Measurements from ENCODE around the gene GRM5. TPM values are rescaled to one million over a fixed set of nuclear protein-coding genes. Genes with fewer than 3 reads are reported as not detected.
A peak's percentile ranks its signal among the peaks of the same experiment; 100 is the strongest.
"Not testable (repeated sequence)": the region's sequence is repeated elsewhere in the genome, so short reads cannot be mapped to it uniquely, and the experiment has no call there.

Gene GRM5
- total RNA-seq, 1 experiment from 2014 or later: 0.04 TPM

- H3K36me3 ChIP-seq, H3K4me3 ChIP-seq: not testable (repeated sequence)
These were observed 164.3 kb downstream of the GRM5 start for GRCh38 chr11:88901436-88901835.

GRCh38 chr11:88888855-88889254 is 176.9 kb downstream of the GRM5 start:
- not testable (repeated sequence) for H3K27ac ChIP-seq; H3K9me3 ChIP-seq (replicated peaks); H3K4me1 ChIP-seq; H3K27me3 ChIP-seq; H3K36me3 ChIP-seq; H3K4me3 ChIP-seq; DNase-seq

More at GRCh38 chr11:88901436-88901835, 164.3 kb downstream of the GRM5 start:
- H3K4me1 ChIP-seq; H3K9me3 ChIP-seq (replicated peaks); H3K27me3 ChIP-seq; H3K27ac ChIP-seq; DNase-seq: not testable (repeated sequence)

- Histone ChIP-seq H3K4me1 (no peaks in the 10 kb centered on the region), H3K4me3 (no peak overlapping the region)
- peak; percentile 29 to 71 for DNase-seq
These were observed 179.0 kb downstream of the GRM5 start for GRCh38 chr11:88886796-88887195.

GRCh38 chr11:88882800-88883199 is 183.0 kb downstream of the GRM5 start:
- H3K36me3 ChIP-seq; H3K4me1 ChIP-seq; H3K27ac ChIP-seq; H3K27me3 ChIP-seq; H3K9me3 ChIP-seq (replicated peaks); H3K4me3 ChIP-seq; DNase-seq: not testable (repeated sequence)

More at GRCh38 chr11:88886796-88887195, 179.0 kb downstream of the GRM5 start:
- no peaks in the 10 kb centered on the region for H3K27me3 ChIP-seq
- H3K9me3 ChIP-seq (replicated peaks): no peaks in the 10 kb centered on the region
- H3K36me3 ChIP-seq: no peaks in the 10 kb centered on the region
- H3K27ac ChIP-seq: no peak overlapping the region

GRCh38 chr11:88861618-88862017 is 204.2 kb downstream of the GRM5 start:
- Histone ChIP-seq H3K27me3 (no peaks in the 10 kb centered on the region), H3K4me1 (no peaks in the 10 kb centered on the region), H3K4me3 (no peak overlapping the region), H3K9me3 (replicated peaks) (no peaks in the 10 kb centered on the region), H3K36me3 (no peaks in the 10 kb centered on the region), H3K27ac (no peak overlapping the region)
- no peak for DNase-seq

- not testable (repeated sequence) for DNase-seq; H3K27ac ChIP-seq; H3K27me3 ChIP-seq; H3K4me1 ChIP-seq; H3K36me3 ChIP-seq; H3K4me3 ChIP-seq; H3K9me3 ChIP-seq (replicated peaks)
These were observed 205.4 kb downstream of the GRM5 start for GRCh38 chr11:88860431-88860830.

GRCh38 chr11:88853963-88854362 is 211.8 kb downstream of the GRM5 start:
- H3K27me3 ChIP-seq; DNase-seq; H3K4me1 ChIP-seq; H3K9me3 ChIP-seq (replicated peaks); H3K36me3 ChIP-seq; H3K4me3 ChIP-seq; H3K27ac ChIP-seq: not testable (repeated sequence)

GRCh38 chr11:88851547-88851946 is 214.2 kb downstream of the GRM5 start:
- not testable (repeated sequence) for H3K4me1 ChIP-seq; H3K27me3 ChIP-seq; H3K9me3 ChIP-seq (replicated peaks); DNase-seq; H3K4me3 ChIP-seq; H3K36me3 ChIP-seq; H3K27ac ChIP-seq

- H3K36me3 ChIP-seq; H3K9me3 ChIP-seq (replicated peaks); H3K27ac ChIP-seq; H3K4me1 ChIP-seq; H3K27me3 ChIP-seq; H3K4me3 ChIP-seq; DNase-seq: not testable (repeated sequence)
These were observed 216.0 kb downstream of the GRM5 start for GRCh38 chr11:88849773-88850172.

GRCh38 chr11:88849368-88849767 is 216.4 kb downstream of the GRM5 start:
- Histone ChIP-seq H3K9me3 (replicated peaks) (no peaks in the 10 kb centered on the region), H3K27ac (no peak overlapping the region), H3K27me3 (no peaks in the 10 kb centered on the region), H3K4me1 (no peaks in the 10 kb centered on the region), H3K4me3 (no peak overlapping the region), H3K36me3 (no peaks in the 10 kb centered on the region)
- no peak for DNase-seq

- not testable (repeated sequence) for H3K4me1 ChIP-seq; H3K27ac ChIP-seq; H3K36me3 ChIP-seq; H3K9me3 ChIP-seq (replicated peaks); H3K4me3 ChIP-seq; H3K27me3 ChIP-seq; DNase-seq
These were observed 219.5 kb downstream of the GRM5 start for GRCh38 chr11:88846266-88846665.

- not testable (repeated sequence) for H3K27me3 ChIP-seq, H3K4me3 ChIP-seq, DNase-seq
These were observed 220.8 kb downstream of the GRM5 start for GRCh38 chr11:88844941-88845340.

GRCh38 chr11:88843766-88844426 is 221.9 kb downstream of the GRM5 start:
- H3K27me3 ChIP-seq; H3K27ac ChIP-seq; H3K4me3 ChIP-seq; H3K4me1 ChIP-seq; H3K36me3 ChIP-seq; H3K9me3 ChIP-seq (replicated peaks); DNase-seq: not testable (repeated sequence)

More at GRCh38 chr11:88844941-88845340, 220.8 kb downstream of the GRM5 start:
- H3K36me3 ChIP-seq; H3K4me1 ChIP-seq; H3K27ac ChIP-seq; H3K9me3 ChIP-seq (replicated peaks): not testable (repeated sequence)

GRCh38 chr11:88838139-88838538 is 227.6 kb downstream of the GRM5 start:
- H3K4me3 ChIP-seq; H3K27ac ChIP-seq; H3K36me3 ChIP-seq; H3K4me1 ChIP-seq; H3K27me3 ChIP-seq; H3K9me3 ChIP-seq (replicated peaks): not testable (repeated sequence)
- peak in 1 of 2 experiments; percentile 4 for DNase-seq

GRCh38 chr11:88835709-88836108 is 230.1 kb downstream of the GRM5 start:
- not testable (repeated sequence) for H3K4me3 ChIP-seq; H3K9me3 ChIP-seq (replicated peaks); H3K27me3 ChIP-seq; H3K4me1 ChIP-seq; H3K27ac ChIP-seq; DNase-seq; H3K36me3 ChIP-seq

GRCh38 chr11:88831303-88831890 is 234.4 kb downstream of the GRM5 start:
- no peaks in the 10 kb centered on the region for H3K27me3 ChIP-seq
- no peak overlapping the region for H3K27ac ChIP-seq
- H3K36me3 ChIP-seq: no peaks in the 10 kb centered on the region
- no peaks in the 10 kb centered on the region for H3K4me1 ChIP-seq
- H3K9me3 ChIP-seq (replicated peaks): no peaks in the 10 kb centered on the region
- no peak for DNase-seq
- H3K4me3 ChIP-seq: no peak overlapping the region
